ENCODE data around the gene ZC3H4. TPM values are rescaled to one million over a fixed set of nuclear protein-coding genes. Genes with fewer than 3 reads are reported as not detected.

Gene ZC3H4
- total and polyA plus RNA-seq, 2 donors (not counting 3 experiments of a cell fraction or from before 2014, with no cell fraction given): 6.2 to 63.9 TPM

- ChIA-PET POLR2A (no interaction called here), CTCF (interaction anchor here (1.3 kb wide), 1 partner anchor 14 kb away, joined by 8 read pairs; no protein-coding TSS in a partner anchor)
- TF ChIP-seq FOS (IDR thresholded peaks at IDR 0.05; ENCODE audit: borderline replicate concordance, insufficient read depth, low read length) (no peak), MAX (IDR thresholded peaks at IDR 0.05; ENCODE audit: insufficient read depth, insufficient read length) (no peak), POLR2AphosphoS5 (IDR thresholded peaks at IDR 0.05; ENCODE audit: insufficient read depth, low read depth, low read length) (no peak), MYC (IDR thresholded peaks at IDR 0.05; ENCODE audit: low read depth, low read length) (no peak), EZH2 (IDR thresholded peaks at IDR 0.05; ENCODE audit: borderline replicate concordance, low read depth, low read length, severe bottlenecking) (no peak), POLR2A (IDR thresholded peaks at IDR 0.05; ENCODE audit: low read depth, low read length) (no peak), GATA2 (IDR thresholded peaks at IDR 0.05; ENCODE audit: insufficient read depth, insufficient read length, low read depth, low read length) (no peak), JUN (IDR thresholded peaks at IDR 0.05; ENCODE audit: borderline replicate concordance, insufficient read depth, insufficient read length, low read depth) (no peak)
- TF ChIP-seq, protein P1, sequence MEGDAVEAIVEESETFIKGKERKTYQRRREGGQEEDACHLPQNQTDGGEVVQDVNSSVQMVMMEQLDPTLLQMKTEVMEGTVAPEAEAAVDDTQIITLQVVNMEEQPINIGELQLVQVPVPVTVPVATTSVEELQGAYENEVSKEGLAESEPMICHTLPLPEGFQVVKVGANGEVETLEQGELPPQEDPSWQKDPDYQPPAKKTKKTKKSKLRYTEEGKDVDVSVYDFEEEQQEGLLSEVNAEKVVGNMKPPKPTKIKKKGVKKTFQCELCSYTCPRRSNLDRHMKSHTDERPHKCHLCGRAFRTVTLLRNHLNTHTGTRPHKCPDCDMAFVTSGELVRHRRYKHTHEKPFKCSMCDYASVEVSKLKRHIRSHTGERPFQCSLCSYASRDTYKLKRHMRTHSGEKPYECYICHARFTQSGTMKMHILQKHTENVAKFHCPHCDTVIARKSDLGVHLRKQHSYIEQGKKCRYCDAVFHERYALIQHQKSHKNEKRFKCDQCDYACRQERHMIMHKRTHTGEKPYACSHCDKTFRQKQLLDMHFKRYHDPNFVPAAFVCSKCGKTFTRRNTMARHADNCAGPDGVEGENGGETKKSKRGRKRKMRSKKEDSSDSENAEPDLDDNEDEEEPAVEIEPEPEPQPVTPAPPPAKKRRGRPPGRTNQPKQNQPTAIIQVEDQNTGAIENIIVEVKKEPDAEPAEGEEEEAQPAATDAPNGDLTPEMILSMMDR (IDR thresholded peaks at IDR 0.05; ENCODE audit: extremely low read depth in 1 of 2, insufficient read depth in 1 of 2, low read depth in 1 of 2, low read length in 2 of 2): no peak
- H4K20me1 ChIP-seq (replicated peaks; ENCODE audit: control insufficient read depth, extremely low read depth, insufficient read depth, low read length): no peaks in the 10 kb centered on the region
- peaks cover 3 to 25% of the 10 kb centered on the region in 2 experiments for H3K36me3 ChIP-seq (ENCODE audit: control insufficient read depth in 2 of 2, extremely low read depth in 1 of 2, insufficient read depth in 2 of 2, low read length in 2 of 2)
- no peaks in the 10 kb centered on the region for H3K9me3 ChIP-seq (replicated peaks; ENCODE audit: control insufficient read depth, insufficient read depth, low read length)
- FAIRE-seq: peak; percentile 37
- peaks cover 41% of the 10 kb centered on the region for H3K79me2 ChIP-seq (ENCODE audit: control insufficient read depth, insufficient read depth, low read length)
- no peaks in the 10 kb centered on the region for H3K27me3 ChIP-seq (ENCODE audit: control insufficient read depth in 2 of 2, insufficient read depth in 2 of 2, low read length in 2 of 2)
- no peak overlapping the region for H3K9ac ChIP-seq (replicated peaks; ENCODE audit: extremely low read depth, insufficient read depth, low read length)
- intact Hi-C loops (cut with micrococcal nuclease) (no loop called here), dilution Hi-C loops (cut with MboI; ENCODE audit: extremely low pct_ligation_motif_present, low sequenced_read_pairs) (no loop called here)
- H3K4me3 ChIP-seq (replicated peaks in 1 of 3; ENCODE audit: insufficient read depth in 1 of 3, low read depth in 1 of 3, low read length in 3 of 3): no peak overlapping the region
- no peak overlapping the region for H3K4me2 ChIP-seq (ENCODE audit: insufficient read depth, low read length)
- H2AFZ ChIP-seq (ENCODE audit: low read depth, low read length): no peak overlapping the region
- H3K9me1 ChIP-seq (replicated peaks; ENCODE audit: control insufficient read depth, extremely low read depth, insufficient read depth, low read length): no peaks in the 10 kb centered on the region
- no peaks in the 10 kb centered on the region for H3K4me1 ChIP-seq (ENCODE audit: control insufficient read depth, extremely low read depth, insufficient read depth, low read length)
- DNase-seq (ENCODE audit: low read depth, low spot score): no peak
- no peak overlapping the region for H3K27ac ChIP-seq (ENCODE audit: insufficient read depth, low read depth, low read length)
- BruUV-seq (replicated peaks): no TSS peak
Observed at GRCh38 chr19:47093254-47093653, 20.3 kb downstream of the ZC3H4 start.
